HCT116 (cell line): Measurements from ENCODE around the gene TMPRSS11A. TPM values are rescaled to one million over a fixed set of nuclear protein-coding genes. Genes with fewer than 3 reads are reported as not detected.

Source experiments
- ATAC-seq: fragments of 200-7000 bp; cut with Tn5 transposase; 2 replicates; pipeline ENCODE4 v1.9.1; 2020; ENCODE audit warnings: mild to moderate bottlenecking, moderate library complexity
- BruUV-seq: library from RNA; stranded (reverse); fragments of 400-500 nt; replicated peaks from 2 replicates; lab custom pipeline; 2021; lab: Mats Ljungman, UMichigan
- CTCF ChIA-PET: fragments of 300-600 bp; sonication (Branson Sonifier 250); formaldehyde crosslinking; loops from one replicate; lab custom pipeline; 2021; ENCODE audit warnings: antibody characterized with exemption; lab: Charles Lee
- POLR2A ChIA-PET: fragments of 300-600, 350-600 bp; sonication (Branson Sonifier 250); formaldehyde crosslinking; loops from one replicate; lab custom pipeline; 2021; ENCODE audit warnings: antibody characterized with exemption; lab: Charles Lee
- RAD21 ChIA-PET, 2 experiments: fragments of 300-600 bp; sonication (Branson Sonifier 250); formaldehyde crosslinking; loops; one replicate each; lab custom pipeline; 2023; ENCODE audit warnings: low total read pairs in 2 of 2; ENCODE audit not compliant: uncharacterized antibody in 2 of 2, unreplicated experiment in 2 of 2, low non-redundant PET in 1 of 2; lab: Charles Lee
- DNase-seq: peaks from one replicate; pipeline ENCODE4 v3.0.0-alpha.2; 2010; ENCODE audit warnings: low read depth, low spot score
- H2AFZ ChIP-seq: fragments of 200-600 bp; shearing (Covaris generic), sonication (generic); 2 replicates; pipeline ENCODE4 v1.6.1; 2017; ENCODE audit warnings: low read depth, mixed run types, mixed read lengths, antibody characterized with exemption, low read length; ENCODE audit not compliant: poor library complexity, severe bottlenecking
- H3K27ac ChIP-seq: 2 replicates; pipeline ENCODE4 v1.5.1; 2012; ENCODE audit warnings: low read depth, low read length
- H3K27me3 ChIP-seq: fragments of 200-600 bp; sonication (generic); 2 replicates; pipeline ENCODE4 v1.6.1; 2016; ENCODE audit warnings: mixed run types, low read length, mixed read lengths; ENCODE audit not compliant: insufficient read depth
- H3K36me3 ChIP-seq, 2 experiments: fragments of 200-500 bp in 1 of 2; fragments of 200-600 bp in 1 of 2; sonication (Bioruptor generic) in 1 of 2; sonication (generic) in 1 of 2; 2 replicates each; pipeline versions ENCODE4 v1.5.1 to v1.6.1; 2014 to 2016; ENCODE audit warnings: low read length in 2 of 2, inconsistent platforms in 1 of 2, mixed read lengths in 1 of 2, mixed run types in 1 of 2; ENCODE audit not compliant: insufficient read depth in 2 of 2, control insufficient read depth in 1 of 2
- H3K4me1 ChIP-seq, 2 experiments: fragments of 200-600 bp in 1 of 2; sonication (generic) in 1 of 2; 2 replicates each; pipeline versions ENCODE4 v1.5.1 to v1.6.1; 2012 to 2017; ENCODE audit warnings: low read length in 2 of 2, inconsistent platforms in 1 of 2, mild to moderate bottlenecking in 1 of 2, mixed read lengths in 1 of 2, mixed run types in 1 of 2, moderate library complexity in 1 of 2; ENCODE audit not compliant: insufficient read depth in 2 of 2, control insufficient read depth in 1 of 2
- H3K4me2 ChIP-seq: fragments of 200-600 bp; sonication (generic); 2 replicates; pipeline ENCODE4 v1.6.1; 2017; ENCODE audit warnings: mixed run types, low read length, mixed read lengths
- H3K4me3 ChIP-seq, 2 experiments: fragments of 200-600 bp in 1 of 2; sonication (generic) in 1 of 2; replicated peaks in 1 of 2; 2 replicates each; pipeline ENCODE4 v1.5.1; 2011 to 2016; ENCODE audit warnings: low read length in 2 of 2, control low read depth in 1 of 2, low read depth in 1 of 2, mild to moderate bottlenecking in 1 of 2, mixed read lengths in 1 of 2, mixed run types in 1 of 2
- H3K79me2 ChIP-seq: fragments of 200-600 bp; sonication (generic); 2 replicates; pipeline ENCODE4 v1.6.1; 2017; ENCODE audit warnings: mild to moderate bottlenecking, mixed run types, low read length, moderate library complexity, mixed read lengths; ENCODE audit not compliant: insufficient read depth
- H3K9ac ChIP-seq: fragments of 200-600 bp; sonication (generic); 2 replicates; pipeline ENCODE4 v1.6.1; 2016; ENCODE audit warnings: low read length, mixed read lengths
- H3K9me2 ChIP-seq: fragments of 200-600 bp; sonication (generic), shearing (Covaris generic); 2 replicates; pipeline ENCODE4 v1.6.1; 2017; ENCODE audit warnings: mixed run types, mild to moderate bottlenecking, moderate library complexity; ENCODE audit not compliant: insufficient read depth
- H3K9me3 ChIP-seq, 2 experiments: fragments of 200-500 bp in 1 of 2; fragments of 200-600 bp in 1 of 2; sonication (Bioruptor generic) in 1 of 2; sonication (generic) in 1 of 2; 2 replicates each; pipeline ENCODE4 v1.6.1; 2014 to 2017; ENCODE audit warnings: low read length in 2 of 2, mixed read lengths in 2 of 2, inconsistent platforms in 1 of 2, low read depth in 1 of 2, mild to moderate bottlenecking in 1 of 2, mixed run types in 1 of 2, moderate library complexity in 1 of 2; ENCODE audit not compliant: control insufficient read depth in 1 of 2, insufficient read depth in 1 of 2
- H4K20me1 ChIP-seq: fragments of 200-600 bp; sonication (generic), shearing (Covaris generic); 2 replicates; pipeline ENCODE4 v1.6.1; 2017; ENCODE audit warnings: mixed run types, mild to moderate bottlenecking, moderate library complexity; ENCODE audit not compliant: insufficient read depth
- EGR1 ChIP-seq: IDR thresholded peaks from 2 replicates; pipeline ENCODE4 v1.6.1; 2012; ENCODE audit warnings: low read depth
- POLR2AphosphoS5 ChIP-seq: IDR thresholded peaks from 2 replicates; pipeline ENCODE4 v1.6.1; 2011; ENCODE audit warnings: mild to moderate bottlenecking, low read depth, low read length, moderate library complexity
- TCF7L2 ChIP-seq: IDR thresholded peaks from 2 replicates; pipeline ENCODE4 v1.7.0; 2011; ENCODE audit warnings: borderline replicate concordance, inconsistent platforms; ENCODE audit not compliant: insufficient read depth, insufficient read length; ENCODE audit errors: extremely low read depth
- intact Hi-C: fragments of 100-400 bp; cut with micrococcal nuclease; formaldehyde crosslinking; loops from 2 replicates; pipeline ENCODE4 v1.10.0; 2022
- total RNA-seq: library from RNA; stranded (reverse); gene quantifications from one replicate; pipeline ENCODE4 v1.2.1, GENCODE V29; 2021; ENCODE audit not compliant: unreplicated experiment

Gene TMPRSS11A
- total RNA-seq, 1 experiment from 2014 or later: not detected

- no peaks in the 10 kb centered on the region for H4K20me1 ChIP-seq
- H3K9me3 ChIP-seq: no peaks in the 10 kb centered on the region
- H3K9ac ChIP-seq: no peak overlapping the region
- no peak overlapping the region for H2AFZ ChIP-seq
- no peak for ATAC-seq
- no peaks in the 10 kb centered on the region for H3K27me3 ChIP-seq
- BruUV-seq: no TSS peak
- H3K36me3 ChIP-seq: no peaks in the 10 kb centered on the region
- no peaks in the 10 kb centered on the region for H3K79me2 ChIP-seq
- no peak for DNase-seq
- no peak overlapping the region for H3K4me3 ChIP-seq
- H3K9me2 ChIP-seq: no peaks in the 10 kb centered on the region
- TF ChIP-seq TCF7L2: no peak
- ChIA-PET CTCF (interaction anchor here (0.6 to 1.9 kb wide), 7 partner anchors 8 to 363 kb away, joined by 3 to 9 read pairs (median 4); no protein-coding TSS in a partner anchor), RAD21 (no interaction called here), POLR2A (no interaction called here)
- intact Hi-C loops: loop anchor here (2.0 to 10.0 kb wide), 2 partner anchors 38 to 464 kb away; no protein-coding TSS in a partner anchor
- no peak overlapping the region for H3K4me2 ChIP-seq
- no peaks in the 10 kb centered on the region for H3K4me1 ChIP-seq
- no peak overlapping the region for H3K27ac ChIP-seq
These were observed 52.2 kb downstream of the TMPRSS11A start for GRCh38 chr4:67911141-67911540.

GRCh38 chr4:67910585-67910905 lies 52.7 kb downstream of the TMPRSS11A start:
- no peaks in the 10 kb centered on the region for H3K36me3 ChIP-seq
- no peaks in the 10 kb centered on the region for H3K79me2 ChIP-seq
- H4K20me1 ChIP-seq: no peaks in the 10 kb centered on the region
- ChIA-PET POLR2A (no interaction called here), CTCF (interaction anchor here (1.0 to 1.9 kb wide), 6 partner anchors 18 to 363 kb away, joined by 3 to 9 read pairs (median 4); no protein-coding TSS in a partner anchor), RAD21 (no interaction called here)
- no peaks in the 10 kb centered on the region for H3K9me3 ChIP-seq
- no peak for TF ChIP-seq POLR2AphosphoS5
- no peak for TF ChIP-seq EGR1
- H3K27ac ChIP-seq: no peak overlapping the region
- no peak for DNase-seq
- H3K4me2 ChIP-seq: no peak overlapping the region
- H3K27me3 ChIP-seq: no peaks in the 10 kb centered on the region
- H3K9me2 ChIP-seq: no peaks in the 10 kb centered on the region
- intact Hi-C loops: loop anchor here (1.0 to 10.0 kb wide), 3 partner anchors 38 to 464 kb away; no protein-coding TSS in a partner anchor
- no peak for ATAC-seq
- no peak overlapping the region for H3K4me3 ChIP-seq
- BruUV-seq: no TSS peak
- H2AFZ ChIP-seq: no peak overlapping the region
- H3K9ac ChIP-seq: no peak overlapping the region
- no peaks in the 10 kb centered on the region for H3K4me1 ChIP-seq
